Epithelial cell of esophagus (primary cell): ENCODE measurements around the gene FTO.
A peak's percentile ranks its signal among the peaks of the same experiment; 100 is the strongest.

ENCODE experiments used
- DNase-seq: peaks from one replicate; pipeline ENCODE4 v3.0.0; 2010; ENCODE audit warnings: low read depth
- H3K4me3 ChIP-seq: 2 replicates; pipeline ENCODE4 v1.5.1; 2011; ENCODE audit warnings: mild to moderate bottlenecking, low read length, control low read depth
- TF ChIP-seq, protein P1 (sequence below): IDR thresholded peaks from 2 replicates; pipeline ENCODE4 v1.5.1; 2011; ENCODE audit warnings: low read depth, mild to moderate bottlenecking, low read length, control low read depth, inconsistent platforms; ENCODE audit not compliant: insufficient read depth; ENCODE audit errors: missing control alignments

The FTO gene

DNA sequence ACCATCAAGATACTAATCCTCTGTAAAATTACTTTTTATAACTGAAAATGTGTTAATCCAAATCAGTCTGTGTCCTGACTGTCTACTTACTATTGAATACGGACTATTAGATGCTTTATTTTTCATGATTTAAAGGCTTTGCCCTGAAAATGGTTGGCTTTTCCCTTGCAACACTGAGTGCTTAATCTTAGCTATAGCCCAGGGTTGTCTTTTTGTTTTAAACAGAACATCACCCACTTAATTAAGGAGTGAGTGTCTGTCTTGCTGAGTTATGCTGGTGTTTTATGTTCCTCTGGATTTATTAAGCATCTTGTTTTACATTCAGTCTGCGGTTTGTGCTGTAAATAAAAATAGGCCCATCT is 11.0 kb downstream of the FTO start:
- DNase-seq, result no peak

DNA sequence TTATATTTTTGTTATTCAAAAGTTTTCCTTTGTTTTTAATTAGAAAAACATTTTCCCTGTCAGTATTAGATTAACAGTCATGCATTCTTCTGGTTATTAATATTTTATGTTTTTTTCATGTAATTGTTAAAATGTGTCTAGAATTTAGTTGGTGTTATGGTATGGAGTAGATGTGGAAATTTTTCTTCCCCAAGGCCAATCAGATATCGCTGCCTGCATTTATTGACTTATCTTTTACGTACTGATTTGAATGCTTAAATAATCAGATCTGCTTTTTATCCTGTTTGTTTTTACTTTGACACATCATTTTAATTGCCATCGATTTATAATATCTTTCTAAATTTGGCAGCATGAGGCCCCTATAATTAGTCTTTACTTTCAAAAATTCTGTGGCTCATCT is 13.6 kb downstream of the FTO start:
- H3K4me3 ChIP-seq, result no peak overlapping the region
- DNase-seq, result no peak
- TF ChIP-seq, protein P1, sequence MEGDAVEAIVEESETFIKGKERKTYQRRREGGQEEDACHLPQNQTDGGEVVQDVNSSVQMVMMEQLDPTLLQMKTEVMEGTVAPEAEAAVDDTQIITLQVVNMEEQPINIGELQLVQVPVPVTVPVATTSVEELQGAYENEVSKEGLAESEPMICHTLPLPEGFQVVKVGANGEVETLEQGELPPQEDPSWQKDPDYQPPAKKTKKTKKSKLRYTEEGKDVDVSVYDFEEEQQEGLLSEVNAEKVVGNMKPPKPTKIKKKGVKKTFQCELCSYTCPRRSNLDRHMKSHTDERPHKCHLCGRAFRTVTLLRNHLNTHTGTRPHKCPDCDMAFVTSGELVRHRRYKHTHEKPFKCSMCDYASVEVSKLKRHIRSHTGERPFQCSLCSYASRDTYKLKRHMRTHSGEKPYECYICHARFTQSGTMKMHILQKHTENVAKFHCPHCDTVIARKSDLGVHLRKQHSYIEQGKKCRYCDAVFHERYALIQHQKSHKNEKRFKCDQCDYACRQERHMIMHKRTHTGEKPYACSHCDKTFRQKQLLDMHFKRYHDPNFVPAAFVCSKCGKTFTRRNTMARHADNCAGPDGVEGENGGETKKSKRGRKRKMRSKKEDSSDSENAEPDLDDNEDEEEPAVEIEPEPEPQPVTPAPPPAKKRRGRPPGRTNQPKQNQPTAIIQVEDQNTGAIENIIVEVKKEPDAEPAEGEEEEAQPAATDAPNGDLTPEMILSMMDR, result no peak

More for the DNA sequence above, 11.0 kb downstream of the FTO start:
- TF ChIP-seq, protein P1, result no peak
- no peak overlapping the region for H3K4me3 ChIP-seq

DNA sequence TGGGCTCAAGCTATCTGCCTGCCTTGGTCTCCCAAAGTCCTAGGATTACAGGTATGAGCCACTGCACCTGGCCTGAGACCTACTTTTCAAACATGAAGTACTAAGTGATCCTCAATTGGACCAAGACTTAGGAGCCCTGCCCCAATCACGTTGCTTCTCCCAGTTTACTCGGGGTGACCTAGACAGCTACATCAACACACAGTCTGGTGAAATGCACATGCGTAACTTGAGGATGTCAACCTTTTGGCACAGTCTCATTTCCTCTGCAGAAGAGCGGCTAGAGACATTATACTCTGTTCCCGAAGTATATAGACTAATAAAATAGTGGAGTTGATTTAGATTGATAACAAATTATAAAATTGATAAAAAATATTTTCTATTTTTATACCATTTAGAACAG is 17.1 kb downstream of the FTO start:
- no peak for DNase-seq
- TF ChIP-seq, protein P1, result no peak
- H3K4me3 ChIP-seq, result no peak overlapping the region

DNA sequence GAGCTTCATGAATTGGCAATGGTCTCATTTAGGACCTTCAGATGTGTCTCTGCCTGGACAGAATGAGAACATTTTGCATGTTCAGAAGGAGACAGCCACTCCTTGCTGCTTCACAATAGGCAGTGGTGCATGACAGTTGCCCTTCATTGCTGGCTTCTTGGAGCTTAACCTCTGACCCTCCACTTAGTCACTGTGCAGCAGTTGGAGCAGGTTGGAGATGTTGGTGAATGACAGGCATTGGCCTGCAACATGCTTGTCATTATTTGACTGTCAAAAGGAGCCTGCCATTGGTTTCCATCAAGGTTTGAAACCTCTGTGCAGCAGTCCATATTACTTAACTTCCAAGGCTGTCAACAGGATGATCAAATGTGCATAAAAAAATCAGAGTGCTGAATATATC is 22.7 kb downstream of the FTO start:
- no peak overlapping the region for H3K4me3 ChIP-seq
- peak; percentile 75 for DNase-seq
- TF ChIP-seq, protein P1, result no peak

DNA sequence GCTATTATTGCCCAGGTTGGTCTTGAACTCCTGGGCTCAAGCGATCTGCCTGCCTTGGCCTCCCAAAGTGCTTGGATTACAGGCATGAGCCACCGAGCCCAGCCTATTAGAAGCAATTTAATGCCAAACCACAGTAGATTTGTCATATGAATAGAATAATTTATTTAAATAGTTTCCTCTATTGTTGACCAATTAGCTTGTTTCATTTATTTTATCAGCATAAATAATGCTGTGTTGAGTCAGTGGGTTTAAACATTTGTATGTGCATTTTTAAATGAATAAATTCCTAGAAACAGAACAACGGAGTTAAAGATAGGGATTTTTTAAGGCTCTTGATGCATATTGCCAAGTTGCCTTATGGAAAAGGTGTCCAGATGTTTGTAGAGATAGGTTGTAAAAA is 26.7 kb downstream of the FTO start:
- no peak for DNase-seq
- TF ChIP-seq, protein P1, result no peak
- no peak overlapping the region for H3K4me3 ChIP-seq

DNA sequence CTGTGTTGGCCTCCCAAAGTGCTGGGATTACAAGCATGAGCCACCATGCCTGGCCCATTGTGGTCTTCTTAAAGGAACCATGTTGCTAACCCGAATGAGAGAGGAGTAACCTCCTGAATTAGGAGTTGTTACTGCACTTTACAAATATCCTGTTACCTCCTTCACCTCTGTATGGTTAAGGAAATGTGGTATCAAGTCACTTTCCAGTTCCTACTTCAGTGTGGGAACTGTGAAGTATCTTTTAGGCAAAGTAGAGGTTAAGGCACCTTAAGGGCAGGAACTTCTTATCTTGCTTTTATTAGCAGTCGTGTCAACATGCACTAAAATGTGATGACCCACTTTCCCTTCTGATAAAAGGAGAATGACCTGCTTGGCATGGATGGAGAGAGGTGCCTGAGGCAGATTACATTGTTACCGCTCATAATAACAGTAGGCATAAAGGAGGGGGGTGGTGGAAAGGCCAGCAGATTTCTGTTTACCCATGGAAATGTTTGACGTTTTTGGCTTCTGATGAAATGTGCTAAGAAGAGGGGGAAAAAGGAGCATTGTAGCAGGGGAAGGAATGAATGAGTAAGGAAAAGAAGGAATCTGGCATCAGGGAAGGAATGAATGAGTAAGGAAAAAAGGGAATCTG is 28.5 kb downstream of the FTO start:
- DNase-seq, result peak; percentile 24
- TF ChIP-seq, protein P1, result no peak
- H3K4me3 ChIP-seq, result no peak overlapping the region

DNA sequence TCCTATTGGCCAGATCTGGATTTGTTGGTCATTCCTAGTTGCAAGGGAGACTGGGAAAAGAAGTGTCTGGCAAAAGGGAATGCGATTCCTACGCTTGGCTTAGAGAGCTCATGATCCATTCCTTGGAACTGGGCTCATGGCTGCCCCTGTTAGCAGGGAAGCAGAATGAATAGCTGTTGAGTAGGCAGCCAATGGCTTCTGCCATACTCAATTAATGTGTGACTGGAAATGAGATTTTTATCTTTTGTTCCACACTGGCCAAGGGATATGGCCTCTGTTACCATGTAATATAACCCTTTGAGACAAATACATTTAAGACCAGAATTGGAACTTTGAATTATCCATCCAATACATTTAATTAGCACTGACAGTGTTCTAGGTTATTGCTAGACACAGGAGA is 31.0 kb downstream of the FTO start:
- no peak overlapping the region for H3K4me3 ChIP-seq
- DNase-seq, result no peak
- TF ChIP-seq, protein P1, result no peak
